ENCODE data around the gene C17orf67.

Gene C17orf67

DNA sequence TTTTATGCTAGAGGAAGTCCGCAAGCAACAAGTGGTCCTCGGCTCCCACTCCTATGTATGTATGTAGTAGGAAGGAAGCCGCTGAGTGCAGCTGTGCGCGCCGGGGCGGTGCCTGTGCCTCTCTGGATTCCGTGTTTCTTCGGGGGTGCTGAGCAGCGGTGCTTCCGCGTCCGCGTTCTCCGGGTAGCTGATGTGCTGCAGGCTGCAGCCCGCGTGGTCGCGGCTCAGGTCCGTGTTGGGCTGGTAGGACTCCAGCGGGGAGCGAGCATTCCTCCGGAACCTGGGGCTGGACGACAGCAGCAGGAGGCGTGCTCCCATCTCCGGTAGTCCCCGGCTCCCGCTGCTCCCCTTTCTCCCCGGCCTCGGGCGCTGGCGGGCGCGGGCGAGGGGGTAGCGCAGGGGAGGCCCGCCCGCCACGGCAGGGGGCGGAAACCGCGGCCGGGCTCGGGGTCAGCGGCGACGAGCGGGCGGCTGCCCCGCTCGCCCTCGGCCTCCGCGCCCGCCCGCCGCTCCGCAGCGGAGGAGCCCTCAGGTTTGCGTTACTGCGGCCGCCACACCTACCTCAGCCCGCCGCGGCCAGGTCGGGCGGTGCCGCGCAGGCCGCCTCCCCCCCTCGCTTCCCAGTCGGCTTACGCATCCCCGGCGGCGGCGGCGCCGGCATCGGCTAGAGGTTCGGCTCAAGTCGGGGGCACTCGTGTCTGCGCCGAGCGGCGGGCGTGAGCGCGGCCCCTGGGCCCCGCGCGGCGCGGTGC, 487 bp downstream of the C17orf67 start:
- DNase-seq (ENCODE audit: low read depth), result peak; percentile 46

DNA sequence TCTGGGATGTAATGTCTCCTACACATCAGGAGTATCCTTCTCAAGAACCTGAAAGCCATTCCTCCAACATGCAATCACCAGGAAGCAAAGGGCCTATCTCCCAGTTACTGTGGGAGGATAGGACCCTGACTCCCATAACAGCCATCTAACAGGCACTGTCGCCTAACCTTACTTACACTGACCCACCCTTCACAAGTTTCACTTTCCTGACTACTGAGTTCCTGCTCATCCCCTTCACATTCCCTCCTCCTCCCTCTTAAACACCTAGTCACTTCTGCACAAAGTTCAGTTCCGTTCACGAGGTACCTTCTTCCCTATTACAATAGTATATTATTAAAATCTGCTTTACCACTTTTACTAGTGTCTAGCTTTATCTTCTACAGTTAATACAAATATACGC, 1.3 kb downstream of the C17orf67 start:
- no peak for DNase-seq (ENCODE audit: low read depth)

DNA sequence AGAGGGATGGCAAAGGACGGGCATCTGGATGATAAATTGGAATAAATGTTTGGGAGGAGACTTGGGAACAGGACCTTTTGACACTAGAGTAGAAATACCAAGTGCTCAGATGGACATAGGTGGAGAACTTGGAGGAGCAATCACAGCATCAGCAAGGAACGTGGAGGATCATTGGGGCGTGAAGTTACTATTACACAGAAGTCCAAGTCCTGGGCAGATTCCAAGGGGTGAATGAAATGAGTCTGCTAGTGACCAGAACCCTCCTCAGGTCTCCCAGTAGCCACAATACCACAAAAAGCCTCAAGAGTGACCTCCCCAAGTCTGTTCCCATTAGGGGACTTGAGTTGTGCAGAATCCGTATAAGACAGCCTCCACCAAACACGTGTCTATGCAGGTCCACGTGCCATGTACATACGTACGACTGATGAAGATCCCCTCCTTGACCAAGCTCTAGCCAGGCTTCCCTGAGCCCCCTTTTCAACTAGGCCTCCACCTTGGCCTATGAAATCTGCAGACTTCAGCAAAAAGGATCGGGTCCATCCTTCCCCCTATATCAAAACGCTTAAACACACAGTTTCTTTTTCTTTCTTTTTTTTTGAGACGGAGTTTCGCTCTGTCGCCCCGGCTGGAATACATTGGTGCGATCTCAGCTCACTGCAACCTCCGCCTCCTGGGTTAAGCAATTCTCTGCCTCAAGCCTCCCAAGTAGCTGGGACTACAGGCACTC, 2.2 kb downstream of the C17orf67 start:
- DNase-seq (ENCODE audit: low read depth), result no peak

DNA sequence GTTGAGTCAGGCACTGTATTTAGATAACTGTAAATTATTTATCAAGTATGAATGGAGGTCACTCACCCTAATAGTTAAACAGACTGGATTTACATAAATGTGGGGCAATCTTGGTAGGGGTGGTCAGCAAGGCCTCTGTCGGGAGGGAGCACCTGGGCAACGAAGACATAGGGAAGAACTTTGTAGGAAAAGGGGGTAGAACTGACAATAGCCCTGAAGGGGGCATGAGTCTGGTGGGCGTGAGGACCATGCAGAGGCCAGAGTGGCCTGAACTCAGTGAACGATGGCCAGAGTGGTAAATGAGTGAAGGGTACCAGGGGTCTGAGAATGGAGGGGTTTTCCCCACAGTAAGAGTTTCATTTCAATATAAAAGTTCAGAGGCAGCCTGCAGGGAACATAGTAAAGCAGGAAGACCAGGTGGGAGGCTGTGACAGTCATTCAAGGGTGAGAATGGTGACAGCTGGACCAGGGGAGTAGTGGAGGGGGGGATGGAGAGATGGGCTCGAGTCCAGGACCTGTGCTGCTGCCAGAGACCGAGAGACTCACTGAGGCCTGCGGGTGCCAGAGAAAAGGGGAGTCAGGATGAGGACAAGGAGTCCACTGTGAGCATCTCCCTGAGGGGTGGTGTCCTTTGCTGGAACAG, 2.9 kb downstream of the C17orf67 start:
- no peak for DNase-seq (ENCODE audit: low read depth)

DNA sequence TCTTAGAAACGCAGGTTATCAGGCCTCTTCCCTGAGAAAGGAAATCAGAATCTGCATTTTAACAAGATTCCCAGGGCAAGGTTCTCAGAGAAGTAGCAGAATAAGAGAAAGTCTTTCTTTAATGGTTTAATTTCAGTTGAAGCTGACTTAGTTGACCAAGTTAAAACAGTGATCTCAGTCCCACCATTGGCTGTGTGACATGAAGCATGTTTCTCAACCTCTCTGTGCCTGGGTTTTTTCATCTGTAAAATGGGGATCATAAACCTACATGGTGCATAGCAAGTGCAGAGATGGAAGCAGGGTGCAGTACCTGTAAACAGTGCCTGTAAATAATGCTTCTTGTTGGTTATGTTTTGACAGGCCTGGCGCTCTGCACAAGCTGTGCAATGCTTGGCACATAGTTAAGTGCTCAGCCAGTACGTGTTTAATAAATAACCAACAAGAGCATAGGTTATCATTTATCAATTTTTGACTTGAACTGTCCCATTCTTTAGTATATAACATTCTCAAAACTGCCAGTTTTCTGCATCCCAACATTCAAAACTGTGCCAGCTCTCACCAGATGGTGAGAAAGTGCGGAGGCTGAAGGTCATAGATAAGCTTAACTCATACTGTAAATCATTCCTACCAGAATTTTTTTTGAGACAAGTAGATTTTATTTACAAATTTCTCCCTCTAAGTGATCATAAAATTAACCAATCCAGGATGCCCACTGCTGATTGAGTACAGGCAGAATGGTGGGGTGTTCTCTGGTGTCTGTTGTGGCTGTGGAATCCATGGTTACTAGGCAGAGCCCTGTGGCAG, 6.9 kb downstream of the C17orf67 start:
- DNase-seq (ENCODE audit: low read depth), result no peak

DNA sequence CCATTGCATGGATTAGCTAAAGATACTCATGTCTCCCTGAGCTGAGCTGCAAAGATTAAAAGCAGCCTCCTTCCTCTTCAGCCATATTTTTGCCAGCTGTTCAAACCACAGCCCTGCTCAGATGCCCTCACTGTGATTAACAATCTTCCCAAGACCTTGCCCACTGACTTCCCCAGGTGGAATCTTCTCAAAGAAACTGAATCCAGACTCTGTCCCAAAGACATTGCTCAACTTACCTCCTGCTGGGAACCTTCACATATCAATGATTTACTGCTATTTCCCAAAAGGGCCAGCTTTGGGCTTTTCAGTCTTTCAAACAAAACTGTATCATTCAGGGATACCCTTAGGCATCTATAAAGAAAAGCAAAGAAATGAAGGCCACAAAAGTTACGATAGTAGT, 9.2 kb downstream of the C17orf67 start:
- DNase-seq (ENCODE audit: low read depth), result peak; percentile 21

DNA sequence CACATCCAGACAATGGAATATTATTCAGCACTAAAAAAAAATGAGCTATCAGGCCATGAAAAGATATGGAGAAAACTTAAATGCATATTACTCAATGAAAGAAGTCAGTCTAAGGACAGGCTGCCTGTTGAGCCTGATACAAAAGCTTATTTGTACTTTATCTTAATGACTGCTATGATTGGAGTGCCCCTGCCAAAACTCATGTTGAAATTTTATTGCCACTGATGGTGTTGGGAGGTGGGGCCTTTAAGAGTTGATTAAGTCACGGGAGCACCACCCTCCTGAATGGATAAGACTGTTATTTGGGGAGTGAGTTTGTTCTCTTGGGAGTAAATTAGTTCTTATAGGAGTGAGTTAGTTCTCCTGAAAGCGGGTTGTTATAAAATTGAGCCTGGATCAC, 9.9 kb downstream of the C17orf67 start:
- no peak for DNase-seq (ENCODE audit: low read depth)

DNA sequence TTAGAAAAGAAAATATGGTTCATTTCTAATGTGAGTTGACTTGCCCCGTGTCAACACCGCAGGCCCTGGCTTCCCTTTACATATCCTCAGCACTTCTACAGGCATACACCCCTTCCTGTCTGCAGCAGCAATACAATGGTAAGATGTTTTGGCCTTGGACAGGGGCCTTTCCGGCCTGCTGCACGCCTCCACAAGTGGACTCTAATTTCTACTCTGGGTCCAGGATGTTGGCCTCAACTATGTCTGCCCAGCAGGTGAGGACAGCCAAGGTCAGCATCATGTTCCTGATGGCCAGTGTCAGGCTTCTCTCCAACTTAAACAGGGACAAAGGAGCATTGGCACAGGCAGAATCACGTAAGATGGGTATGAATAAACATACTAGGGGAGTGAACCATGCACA, 11.0 kb downstream of the C17orf67 start:
- no peak for DNase-seq (ENCODE audit: low read depth)

DNA sequence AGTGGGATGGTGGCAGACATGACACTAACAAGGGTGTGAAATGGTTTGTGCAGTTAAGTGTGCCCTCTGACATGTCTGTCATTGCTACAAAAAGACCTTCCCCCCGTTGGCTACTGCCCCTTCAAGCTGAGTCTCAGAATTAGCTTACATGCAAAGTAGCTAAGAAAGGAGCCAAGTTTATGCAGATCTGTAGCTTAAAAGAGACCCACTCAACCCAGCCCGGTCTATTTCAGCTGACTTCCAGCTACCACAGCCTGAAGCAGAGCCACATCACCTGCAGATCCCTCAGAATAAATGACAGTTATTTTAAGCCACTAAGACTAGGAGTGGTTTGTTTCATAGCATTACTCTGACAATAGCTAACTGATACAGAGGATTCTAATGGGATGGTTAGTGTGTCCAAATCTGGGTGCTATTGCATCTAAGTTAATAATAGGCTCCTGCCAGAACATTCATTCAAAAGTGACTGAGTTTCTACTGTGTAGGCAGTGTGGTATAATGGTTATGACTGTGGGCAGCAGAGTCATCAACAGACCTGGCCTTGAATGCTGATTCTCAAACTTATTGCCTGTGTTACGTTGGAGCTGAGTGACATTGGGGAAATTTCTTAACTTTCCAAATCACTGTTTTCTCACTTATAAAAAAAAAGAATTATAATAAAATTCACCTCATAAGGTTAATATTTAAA, 11.7 kb downstream of the C17orf67 start:
- no peak for DNase-seq (ENCODE audit: low read depth)

DNA sequence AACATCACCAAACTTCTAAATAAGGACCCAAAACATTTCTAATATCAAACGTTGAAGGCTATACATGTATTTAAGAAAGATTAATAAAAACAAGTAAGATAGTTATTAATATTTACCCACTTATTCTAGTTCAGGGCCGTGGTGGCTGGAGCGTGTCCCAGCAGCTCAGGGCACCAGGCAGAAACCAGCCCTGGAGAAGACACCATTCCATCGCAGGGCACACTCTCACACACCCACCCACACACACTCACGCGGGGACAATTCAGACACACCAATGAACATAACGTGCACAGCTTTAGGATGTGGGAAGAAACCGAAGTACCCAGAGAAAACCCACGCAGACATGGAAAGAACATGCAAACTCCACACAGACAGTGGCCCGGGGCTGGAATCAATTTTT, 13.5 kb downstream of the C17orf67 start:
- no peak for DNase-seq (ENCODE audit: low read depth)

DNA sequence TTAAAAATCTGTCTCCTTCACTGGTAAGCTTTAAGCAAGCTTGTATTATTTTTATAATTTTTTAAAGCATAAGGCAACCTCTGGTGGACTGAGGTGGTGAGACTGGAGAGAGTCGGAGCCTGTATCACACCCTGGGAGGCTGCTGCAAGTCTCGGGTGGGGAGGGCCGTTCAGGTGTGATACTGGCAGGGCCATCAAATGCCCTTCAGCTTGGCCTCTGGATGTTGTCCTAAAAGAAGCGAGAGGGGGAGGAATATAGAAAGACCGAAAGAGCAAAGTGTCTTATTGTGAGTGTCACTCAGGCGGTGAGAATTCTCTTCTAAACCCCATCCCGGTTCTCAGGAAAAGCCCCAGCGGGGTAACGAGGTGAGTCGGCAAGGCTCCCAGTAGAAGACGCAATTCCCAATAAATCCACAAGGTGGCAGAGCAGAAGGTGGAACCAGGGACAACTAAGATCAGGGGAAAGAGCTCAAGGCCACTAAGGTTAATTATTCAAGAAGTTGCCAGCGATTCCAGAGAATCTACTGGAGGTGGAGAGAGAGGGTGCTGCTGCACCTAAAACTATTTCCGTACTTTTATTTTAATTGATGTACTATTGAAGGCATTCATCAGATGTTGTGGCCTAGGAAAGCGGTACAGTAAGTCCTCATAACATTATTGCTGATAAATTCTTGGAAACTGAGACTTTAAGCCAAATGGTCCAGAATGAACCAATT, 14.1 kb downstream of the C17orf67 start:
- DNase-seq (ENCODE audit: low read depth), result peak; percentile 62

DNA sequence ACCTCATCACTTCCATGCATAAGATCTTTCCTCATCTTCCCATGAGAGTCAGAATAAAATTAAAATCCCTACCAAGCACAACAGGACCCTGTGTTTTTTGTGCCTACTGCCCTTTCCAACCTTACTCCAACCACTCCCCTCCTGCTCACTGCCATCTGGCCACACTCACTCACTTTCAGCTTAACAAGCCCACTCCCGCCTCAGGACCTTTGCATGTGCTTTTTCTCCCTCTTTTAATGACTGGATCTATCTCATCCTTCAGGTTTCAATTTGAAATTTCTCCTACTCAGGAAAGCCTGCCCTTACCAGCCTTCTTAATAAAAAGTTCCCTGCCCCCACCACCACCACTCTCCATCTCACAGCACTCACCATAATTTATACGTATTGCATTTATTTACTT, 14.7 kb downstream of the C17orf67 start:
- DNase-seq (ENCODE audit: low read depth), result no peak

DNA sequence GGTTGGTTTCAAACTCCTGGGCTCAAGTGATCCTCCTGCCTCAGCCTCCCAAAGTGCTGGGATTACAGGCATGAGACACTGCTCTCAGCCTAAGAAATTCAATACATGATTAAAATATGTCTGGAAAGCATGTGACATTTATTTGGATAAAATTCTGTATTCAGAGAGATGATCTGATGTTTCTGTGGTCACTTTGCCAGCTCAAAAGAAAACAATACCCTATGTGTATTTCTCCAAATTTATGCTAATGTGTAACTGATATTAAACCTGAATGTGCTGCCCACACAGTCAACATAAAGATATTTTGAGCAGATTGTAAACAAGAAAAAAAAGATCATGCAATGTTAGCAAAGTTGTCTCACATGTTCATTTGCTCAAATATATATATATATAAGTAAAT, 16.7 kb downstream of the C17orf67 start:
- no peak for DNase-seq (ENCODE audit: low read depth)

DNA sequence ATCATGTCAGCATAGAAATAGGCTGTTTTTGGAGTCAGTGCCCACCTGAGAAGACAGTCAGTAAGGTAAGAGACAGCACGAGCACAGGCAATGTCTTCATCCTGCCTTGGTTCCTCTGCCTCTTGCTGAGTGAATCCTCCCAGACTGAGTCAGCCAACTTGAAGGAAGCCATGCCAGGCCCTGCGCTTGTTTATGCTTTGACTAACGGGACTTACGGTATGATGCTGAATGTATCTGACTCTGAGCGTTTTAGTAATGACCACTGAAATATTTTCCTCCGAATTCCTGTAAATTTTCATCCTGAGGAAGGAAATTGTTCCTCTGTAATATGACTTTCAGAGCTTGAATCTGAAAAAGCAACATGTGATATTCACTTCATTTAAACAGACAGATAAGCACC, 18.0 kb downstream of the C17orf67 start:
- DNase-seq (ENCODE audit: low read depth), result peak; percentile 82

DNA sequence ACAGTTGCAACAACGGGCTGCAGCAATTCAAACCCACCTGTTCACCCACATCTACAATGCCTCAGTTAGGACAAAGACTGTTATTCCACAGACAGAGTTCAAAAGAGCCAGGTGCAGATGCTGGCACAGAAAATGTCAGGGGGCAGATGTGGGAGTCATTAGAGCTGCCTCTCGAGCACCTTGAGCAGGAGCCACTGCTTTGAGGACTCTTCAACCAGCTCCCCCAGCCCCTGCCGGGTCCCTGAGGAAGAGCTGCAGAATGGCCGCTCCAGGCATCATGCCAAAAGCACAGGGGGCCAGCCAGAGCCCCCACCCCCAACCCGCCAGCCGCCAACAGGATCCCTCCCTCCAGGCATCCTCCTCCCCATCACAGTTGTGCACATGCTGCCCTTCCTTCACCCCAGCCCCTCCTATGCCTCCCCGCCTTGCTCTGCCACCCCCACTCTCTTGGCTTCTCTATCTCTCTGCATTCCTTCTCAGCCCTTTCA, 20.8 kb downstream of the C17orf67 start:
- no peak for DNase-seq (ENCODE audit: low read depth)

DNA sequence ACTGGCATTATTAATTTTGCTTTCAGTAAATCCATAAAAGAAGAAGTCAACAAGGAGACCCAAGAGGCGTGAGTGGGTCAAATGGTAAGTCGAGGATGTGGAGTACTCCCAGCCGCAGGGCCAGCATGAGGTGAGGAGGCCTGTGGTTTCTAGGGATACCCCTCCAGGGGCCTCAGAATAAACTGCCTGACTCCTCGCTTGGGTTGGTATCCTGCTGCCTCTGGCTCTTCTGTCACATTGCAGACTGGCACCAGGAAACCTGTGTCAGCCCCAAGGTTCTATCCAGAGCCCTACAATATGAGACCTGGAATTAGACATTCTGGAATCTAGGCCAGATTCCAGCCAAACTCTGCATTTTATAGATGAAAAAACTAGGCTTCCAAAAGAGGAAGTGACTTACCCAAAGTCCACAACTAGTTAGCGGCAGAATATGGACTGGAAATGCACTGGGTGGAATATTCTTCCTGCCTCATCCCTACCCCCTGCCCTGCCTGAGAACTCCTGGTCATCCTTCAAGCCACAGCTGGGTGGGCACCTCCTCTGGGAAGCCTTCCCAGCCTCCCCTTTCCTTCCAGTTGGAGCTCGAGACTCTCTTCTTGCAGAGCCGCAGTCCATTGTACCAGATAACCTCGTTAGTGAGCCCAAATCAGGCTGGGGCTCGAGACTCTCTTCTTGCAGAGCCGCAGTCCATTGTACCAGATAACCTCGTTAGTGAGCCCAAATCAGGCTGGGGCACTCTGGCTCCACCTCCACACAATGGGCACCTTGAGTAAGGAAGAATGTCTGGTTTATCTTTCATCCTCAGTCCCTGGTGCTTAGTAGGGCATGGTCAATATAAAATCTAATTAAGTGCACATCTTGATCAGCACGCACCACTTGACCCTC, 22.6 kb downstream of the C17orf67 start:
- DNase-seq (ENCODE audit: low read depth), result no peak

DNA sequence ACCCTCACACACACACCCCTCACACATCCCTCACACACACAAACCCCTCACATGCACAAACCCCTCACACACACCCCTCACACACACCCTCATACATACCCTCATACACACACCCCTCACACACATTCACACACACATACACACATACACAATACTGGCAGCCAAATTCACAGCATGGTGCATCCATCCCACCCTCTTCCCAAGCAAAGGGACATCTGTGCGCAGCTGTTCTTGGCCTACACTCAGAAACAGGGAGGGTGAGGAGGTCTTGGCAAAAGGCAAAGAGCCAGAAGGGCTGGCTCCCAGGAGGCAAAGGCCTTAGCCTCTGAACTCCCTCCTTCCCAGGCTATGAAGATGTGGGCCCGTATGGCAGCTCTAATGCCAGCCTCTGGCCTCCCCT, 23.4 kb downstream of the C17orf67 start:
- DNase-seq (ENCODE audit: low read depth), result no peak

DNA sequence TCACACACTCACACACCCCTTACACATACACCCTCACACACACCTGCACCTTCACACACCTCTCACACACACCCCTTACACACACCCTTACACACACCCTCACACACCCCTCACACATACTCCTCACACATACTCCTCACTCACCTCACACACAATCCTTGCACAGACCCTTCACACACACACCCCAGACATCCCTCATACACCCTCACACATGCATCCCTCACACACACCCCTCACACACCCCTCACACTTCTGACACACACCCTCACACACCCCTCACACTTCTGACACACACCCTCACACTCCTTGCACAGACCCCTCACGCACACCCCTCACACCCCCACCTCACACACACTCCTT, 23.9 kb downstream of the C17orf67 start:
- DNase-seq (ENCODE audit: low read depth), result no peak

DNA sequence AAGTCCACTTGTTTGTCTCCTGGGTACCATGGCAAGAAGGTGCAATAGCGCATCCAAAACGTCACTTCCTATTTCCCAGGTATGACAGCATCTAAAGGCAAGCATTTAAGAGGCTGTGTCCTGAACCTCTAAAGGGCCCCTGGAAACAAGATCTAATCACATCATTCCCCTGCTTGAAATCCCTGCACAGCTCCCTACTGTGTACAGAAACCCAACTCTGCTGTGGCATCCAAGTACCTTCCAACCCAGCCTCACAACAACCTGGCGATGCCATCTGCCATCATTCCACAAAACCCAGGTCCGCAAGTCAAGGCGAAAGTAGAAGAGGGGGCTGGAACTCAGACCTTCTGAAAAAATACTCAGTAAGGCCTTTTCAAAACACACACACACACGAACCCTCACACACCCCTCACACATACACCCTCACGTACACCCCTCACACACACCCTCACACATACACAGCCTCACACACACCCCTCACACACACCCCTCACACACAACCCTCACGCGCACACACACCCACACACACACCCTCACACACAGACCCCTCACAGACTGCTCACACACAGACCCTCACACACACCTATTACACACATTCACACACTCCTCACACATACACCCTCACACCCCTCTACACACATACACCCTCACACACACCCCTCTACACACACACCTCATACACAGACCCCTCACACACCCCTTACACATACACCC, 24.5 kb downstream of the C17orf67 start:
- no peak for DNase-seq (ENCODE audit: low read depth)
